ENCODE data around the gene KIF12. TPM values are rescaled to one million over a fixed set of nuclear protein-coding genes. Genes with fewer than 3 reads are reported as not detected.

KIF12 gene
- under 0.01 and 0.12 TPM in 2 replicates for total RNA-seq

DNA sequence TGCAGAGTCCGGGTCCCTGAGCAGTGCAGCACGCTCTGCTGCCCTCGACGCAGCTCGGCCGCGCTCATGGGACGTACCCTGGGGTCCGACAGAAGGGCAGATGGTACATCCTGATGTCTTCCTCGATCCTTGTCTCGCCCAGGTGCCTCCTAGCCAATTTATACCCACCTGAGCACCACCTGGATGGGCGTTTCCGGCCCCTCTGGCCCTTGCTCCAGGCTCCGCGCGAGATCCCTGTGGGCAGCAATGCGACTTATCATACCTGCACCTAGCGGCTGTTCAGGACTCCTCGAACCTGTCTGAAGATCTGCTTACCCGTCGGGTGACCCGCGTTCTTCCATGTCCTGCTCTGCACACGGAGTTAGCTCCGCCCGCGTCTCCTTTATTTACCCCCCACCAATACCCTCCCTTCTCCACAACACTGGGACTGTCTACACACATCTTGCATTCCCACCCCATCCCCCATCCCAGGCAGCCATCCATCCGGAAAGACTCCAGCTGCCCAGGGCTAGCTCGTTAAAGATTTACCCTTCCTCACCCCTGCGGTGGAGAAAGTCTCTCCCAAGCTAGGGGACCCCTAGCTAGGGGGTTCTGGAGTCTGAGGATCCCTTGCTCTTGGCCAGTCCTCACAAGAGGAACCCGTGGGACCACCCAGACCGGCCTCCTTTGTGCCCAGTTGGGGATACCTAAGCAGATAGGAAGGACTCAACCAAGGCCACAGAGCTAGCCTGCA lies at the start of gene KIF12:
Gene KIF12 (minus strand): TSS at position 357 of the 733 bp plus-strand sequence. CDS start 16 bp downstream, at position 341.

DNA sequence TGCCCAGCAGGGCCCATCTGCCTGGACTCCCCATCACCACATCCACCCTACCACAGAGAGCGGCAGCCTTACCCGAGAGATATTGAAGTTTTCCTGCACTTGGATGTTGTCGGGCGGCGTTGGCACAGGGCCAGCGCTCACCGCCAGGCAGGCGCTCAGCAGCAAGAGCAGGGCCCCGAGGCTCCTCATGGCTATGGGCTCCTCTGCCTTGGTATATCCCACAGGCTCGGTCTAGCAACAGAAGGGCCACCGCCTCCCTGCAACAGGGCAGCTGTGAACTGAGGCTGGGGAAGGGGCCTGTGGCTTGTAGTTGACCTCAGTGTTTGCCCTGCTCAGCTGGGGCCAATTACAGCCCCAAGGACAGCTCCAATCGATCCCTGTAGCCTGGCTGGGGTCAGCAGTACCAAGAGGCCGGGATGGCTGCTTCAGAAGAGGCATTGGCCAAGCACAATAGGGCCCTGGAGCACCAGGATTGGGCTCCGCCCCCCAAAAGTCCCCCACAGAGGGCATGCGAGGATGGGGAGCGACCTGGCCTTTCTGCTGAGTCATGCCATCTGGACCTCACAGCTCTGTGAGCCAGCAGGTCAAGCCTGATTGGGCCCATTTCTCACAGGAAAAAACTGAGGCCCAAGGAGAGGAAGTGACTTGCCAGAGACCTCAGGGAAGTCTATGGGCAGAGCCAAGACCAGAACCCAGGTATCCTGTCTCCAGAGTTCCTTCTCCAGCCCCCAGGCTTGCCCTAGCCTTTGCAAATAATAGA lies 20.9 kb downstream of the KIF12 start, which contains the start of gene AMBP:
Gene AMBP (minus strand): TSS at position 280 of the 760 bp plus-strand sequence. CDS start 91 bp downstream, at position 189.

Other genes with a start within 250 kb of the KIF12 start
- gene ZNF618, start 223.0 kb downstream of the KIF12 start, total RNA-seq: 17.1 and 20.3 TPM in 2 replicates
- gene AMBP, start 21.0 kb downstream of the KIF12 start, total RNA-seq: 0.12 and 0.16 TPM in 2 replicates
- 50.0 and 62.6 TPM in 2 replicates for gene COL27A1, start 56.2 kb upstream of the KIF12 start, total RNA-seq
- gene ORM1, start 223.8 kb upstream of the KIF12 start, total RNA-seq: not detected in 2 replicates
- not detected in 2 replicates for gene ORM2, start 230.6 kb upstream of the KIF12 start, total RNA-seq

Data from hair follicle dermal papilla cell (primary cell).